ENCODE results near the gene GDNF.

The GDNF gene

GRCh38 chr5:37777432-37778130, 62.3 kb downstream of the GDNF start:
- DNase-seq, result no peak

GRCh38 chr5:37776826-37777225, 63.0 kb downstream of the GDNF start:
- no peak for DNase-seq

GRCh38 chr5:37774912-37775483, 64.8 kb downstream of the GDNF start:
- no peak for DNase-seq

GRCh38 chr5:37773809-37774208, 66.0 kb downstream of the GDNF start:
- no peak for DNase-seq

GRCh38 chr5:37772255-37772654, 67.6 kb downstream of the GDNF start:
- no peak for DNase-seq

- no peak for DNase-seq
Observed at GRCh38 chr5:37771731-37772130, 68.1 kb downstream of the GDNF start.

GRCh38 chr5:37771203-37771611, 68.6 kb downstream of the GDNF start:
- no peak for DNase-seq

GRCh38 chr5:37770786-37771185, 69.1 kb downstream of the GDNF start:
- DNase-seq, result no peak

GRCh38 chr5:37769840-37770239, 70.0 kb downstream of the GDNF start:
- DNase-seq, result no peak

- no peak for DNase-seq
Observed at GRCh38 chr5:37769108-37769507, 70.7 kb downstream of the GDNF start.

- DNase-seq, result no peak
Observed at GRCh38 chr5:37768371-37768770, 71.5 kb downstream of the GDNF start.

- no peak for DNase-seq
Observed at GRCh38 chr5:37767961-37768360, 71.9 kb downstream of the GDNF start.

- no peak for DNase-seq
Observed at GRCh38 chr5:37767251-37767650, 72.6 kb downstream of the GDNF start.
